OCI-LY1 (cell line): ENCODE data around the gene QSER1.

Source experiments
- H2AFZ ChIP-seq: fragments of 200-600 bp; sonication (generic), shearing (Covaris generic); 2 replicates; pipeline ENCODE4 v1.6.0; 2014; ENCODE audit warnings: antibody characterized with exemption, mild to moderate bottlenecking, low read length
- H3F3A ChIP-seq: fragments of 200-600 bp; sonication (generic), shearing (Covaris generic); 2 replicates; pipeline ENCODE4 v1.6.0; 2014; ENCODE audit warnings: mild to moderate bottlenecking, antibody characterized with exemption, low read length, moderate library complexity; ENCODE audit not compliant: insufficient read depth
- H3K27ac ChIP-seq: fragments of 200-600 bp; sonication (generic); 2 replicates; pipeline ENCODE4 v1.5.1; 2014; ENCODE audit warnings: low read length, mixed run types, mild to moderate bottlenecking, low read depth; ENCODE audit not compliant: poor library complexity, severe bottlenecking
- H3K27me3 ChIP-seq: fragments of 200-600 bp; sonication (generic); 2 replicates; pipeline ENCODE4 v1.6.0; 2014; ENCODE audit warnings: antibody characterized with exemption, mild to moderate bottlenecking, low read length, moderate library complexity; ENCODE audit not compliant: insufficient read depth
- H3K36me3 ChIP-seq: fragments of 200-600 bp; sonication (generic); 2 replicates; pipeline ENCODE4 v1.6.1; 2014; ENCODE audit warnings: mild to moderate bottlenecking, antibody characterized with exemption, low read length, moderate library complexity, mixed read lengths; ENCODE audit not compliant: insufficient read depth
- H3K4me1 ChIP-seq: fragments of 200-600 bp; sonication (generic); 2 replicates; pipeline ENCODE4 v1.5.1; 2014; ENCODE audit warnings: mild to moderate bottlenecking, low read length, moderate library complexity; ENCODE audit not compliant: insufficient read depth, severe bottlenecking
- H3K4me2 ChIP-seq: fragments of 200-600 bp; sonication (generic), shearing (Covaris generic); 2 replicates; pipeline ENCODE4 v1.6.1; 2014; ENCODE audit warnings: low read length
- H3K4me3 ChIP-seq: fragments of 200-600 bp; sonication (generic); 2 replicates; pipeline ENCODE4 v1.5.1; 2014; ENCODE audit warnings: low read length, low read depth, mild to moderate bottlenecking, mixed read lengths; ENCODE audit not compliant: poor library complexity, severe bottlenecking
- H3K79me2 ChIP-seq: fragments of 200-600 bp; shearing (Covaris generic); 2 replicates; pipeline ENCODE4 v1.6.1; 2016; ENCODE audit warnings: mixed run types, low read length, mixed read lengths; ENCODE audit not compliant: insufficient read depth
- H3K9ac ChIP-seq: fragments of 200-600 bp; sonication (generic), shearing (Covaris generic); 2 replicates; pipeline ENCODE4 v1.6.1; 2014; ENCODE audit warnings: mild to moderate bottlenecking, low read length, mixed read lengths
- H3K9me2 ChIP-seq: fragments of 200-600 bp; sonication (generic), shearing (Covaris generic); 2 replicates; pipeline ENCODE4 v1.6.1; 2014; ENCODE audit warnings: low read depth, mild to moderate bottlenecking, low read length, mixed read lengths
- H3K9me3 ChIP-seq: fragments of 200-600 bp; shearing (Covaris generic); 2 replicates; pipeline ENCODE4 v1.6.1; 2014; ENCODE audit warnings: low read length, mixed read lengths
- H4K20me1 ChIP-seq: fragments of 200-600 bp; sonication (generic), shearing (Covaris generic); 2 replicates; pipeline ENCODE4 v1.6.0; 2016; ENCODE audit warnings: mild to moderate bottlenecking, low read length; ENCODE audit not compliant: insufficient read depth
- EZH2 ChIP-seq: fragments of 200-600 bp; sonication (generic), shearing (Covaris generic); IDR thresholded peaks from 2 replicates; pipeline ENCODE4 v1.8.0; 2017; ENCODE audit warnings: borderline replicate concordance, mixed run types, mild to moderate bottlenecking, antibody characterized with exemption, low read length, moderate library complexity, mixed read lengths
- TF ChIP-seq, protein P1 (sequence below): fragments of 200-600 bp; sonication (generic), shearing (Covaris generic); IDR thresholded peaks from 2 replicates; pipeline ENCODE4 v1.5.1; 2017; ENCODE audit warnings: mild to moderate bottlenecking, antibody characterized with exemption, low read length, moderate library complexity, mixed read lengths

QSER1 gene

DNA sequence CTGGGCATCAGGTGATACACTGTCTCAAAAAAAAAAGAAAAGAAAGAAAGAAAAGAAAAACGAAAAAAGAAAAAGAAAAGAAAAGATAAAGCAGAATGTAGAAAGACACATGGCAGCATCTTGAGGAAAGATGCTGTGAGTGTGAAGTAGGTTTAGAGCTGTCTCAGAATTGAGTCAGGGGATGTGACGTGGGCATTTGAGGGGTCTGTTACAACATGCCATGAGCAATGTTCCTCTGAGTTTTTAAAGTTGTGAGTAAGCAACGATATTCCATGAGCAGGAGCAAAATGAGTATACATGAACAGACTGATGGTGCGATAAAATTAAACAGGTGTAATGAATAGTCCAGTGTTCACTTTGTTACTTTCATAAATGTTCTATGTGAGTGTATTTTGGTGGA, 11.3 kb upstream of the QSER1 start:
- TF ChIP-seq EZH2 = no peak
- TF ChIP-seq, protein P1, sequence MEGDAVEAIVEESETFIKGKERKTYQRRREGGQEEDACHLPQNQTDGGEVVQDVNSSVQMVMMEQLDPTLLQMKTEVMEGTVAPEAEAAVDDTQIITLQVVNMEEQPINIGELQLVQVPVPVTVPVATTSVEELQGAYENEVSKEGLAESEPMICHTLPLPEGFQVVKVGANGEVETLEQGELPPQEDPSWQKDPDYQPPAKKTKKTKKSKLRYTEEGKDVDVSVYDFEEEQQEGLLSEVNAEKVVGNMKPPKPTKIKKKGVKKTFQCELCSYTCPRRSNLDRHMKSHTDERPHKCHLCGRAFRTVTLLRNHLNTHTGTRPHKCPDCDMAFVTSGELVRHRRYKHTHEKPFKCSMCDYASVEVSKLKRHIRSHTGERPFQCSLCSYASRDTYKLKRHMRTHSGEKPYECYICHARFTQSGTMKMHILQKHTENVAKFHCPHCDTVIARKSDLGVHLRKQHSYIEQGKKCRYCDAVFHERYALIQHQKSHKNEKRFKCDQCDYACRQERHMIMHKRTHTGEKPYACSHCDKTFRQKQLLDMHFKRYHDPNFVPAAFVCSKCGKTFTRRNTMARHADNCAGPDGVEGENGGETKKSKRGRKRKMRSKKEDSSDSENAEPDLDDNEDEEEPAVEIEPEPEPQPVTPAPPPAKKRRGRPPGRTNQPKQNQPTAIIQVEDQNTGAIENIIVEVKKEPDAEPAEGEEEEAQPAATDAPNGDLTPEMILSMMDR = no peak
- H3K4me1 ChIP-seq = no peaks in the 10 kb centered on the region

DNA sequence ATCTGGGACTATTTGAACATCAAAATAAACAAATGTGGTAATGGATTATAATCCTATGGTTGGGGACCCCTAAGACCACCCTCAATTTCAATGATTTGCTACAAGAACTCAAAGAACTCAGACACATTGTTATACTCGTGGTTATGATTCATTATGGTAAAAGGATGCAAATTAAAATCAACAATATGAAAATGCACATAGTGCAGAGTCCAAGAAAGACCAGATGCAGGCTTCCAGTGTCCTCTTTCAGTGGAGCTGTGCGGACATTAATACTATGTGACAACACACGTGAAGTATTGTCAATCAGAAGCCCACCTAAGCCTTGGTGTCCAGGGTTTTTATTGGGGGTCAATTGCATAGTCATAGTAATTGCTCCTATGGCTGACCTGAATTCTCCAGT, 9.2 kb upstream of the QSER1 start:
- H3K4me1 ChIP-seq = no peaks in the 10 kb centered on the region
- H3K9me2 ChIP-seq = no peaks in the 10 kb centered on the region
- no peak overlapping the region for H2AFZ ChIP-seq
- H3K4me2 ChIP-seq = no peak overlapping the region
- no peaks in the 10 kb centered on the region for H3K79me2 ChIP-seq
- H3K9ac ChIP-seq = no peak overlapping the region
- TF ChIP-seq, protein P1 = no peak
- TF ChIP-seq EZH2 = no peak
- no peak overlapping the region for H3K27ac ChIP-seq
- no peaks in the 10 kb centered on the region for H4K20me1 ChIP-seq
- H3K36me3 ChIP-seq = no peaks in the 10 kb centered on the region
- H3K9me3 ChIP-seq = no peaks in the 10 kb centered on the region
- no peak overlapping the region for H3K4me3 ChIP-seq
- H3F3A ChIP-seq = no peaks in the 10 kb centered on the region
- no peaks in the 10 kb centered on the region for H3K27me3 ChIP-seq

More for the DNA sequence above, 11.3 kb upstream of the QSER1 start:
- Histone ChIP-seq H4K20me1 (no peaks in the 10 kb centered on the region), H3K9me2 (no peaks in the 10 kb centered on the region), H3K79me2 (no peaks in the 10 kb centered on the region), H3K27ac (no peak overlapping the region), H3K36me3 (no peaks in the 10 kb centered on the region), H3K9ac (no peak overlapping the region), H3K4me3 (no peak overlapping the region), H2AFZ (no peak overlapping the region), H3K27me3 (no peaks in the 10 kb centered on the region), H3K4me2 (no peak overlapping the region), H3K9me3 (no peaks in the 10 kb centered on the region), H3F3A (no peaks in the 10 kb centered on the region)

DNA sequence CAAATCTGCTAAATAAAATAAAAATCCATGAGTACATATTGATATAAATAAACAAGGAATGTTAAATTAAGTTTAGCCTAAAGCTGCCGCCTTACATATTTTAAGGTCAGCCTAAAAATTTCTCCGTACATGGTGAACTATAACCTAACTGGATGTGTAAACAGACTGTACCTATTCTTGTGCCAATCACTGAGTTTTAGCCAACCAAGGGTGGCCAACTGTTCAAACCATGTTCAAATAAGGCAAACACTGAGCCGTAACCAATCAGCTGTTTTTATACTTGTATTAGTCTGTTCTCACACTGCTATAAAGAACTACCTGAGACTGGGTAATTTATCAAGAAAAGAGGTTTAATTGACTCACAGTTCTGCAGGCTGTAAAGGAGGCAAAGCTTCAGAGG, 8.6 kb upstream of the QSER1 start:
- TF ChIP-seq EZH2 = no peak
- TF ChIP-seq, protein P1 = no peak

More for the DNA sequence above, 8.6 kb upstream of the QSER1 start:
- Histone ChIP-seq H2AFZ (no peak overlapping the region), H3K4me2 (no peak overlapping the region), H3K9me3 (no peaks in the 10 kb centered on the region), H3K9ac (no peak overlapping the region), H3K4me3 (no peak overlapping the region), H3K27ac (no peak overlapping the region), H3K4me1 (no peaks in the 10 kb centered on the region), H3K27me3 (no peaks in the 10 kb centered on the region), H3K36me3 (no peaks in the 10 kb centered on the region), H4K20me1 (no peaks in the 10 kb centered on the region), H3F3A (no peaks in the 10 kb centered on the region), H3K9me2 (no peaks in the 10 kb centered on the region), H3K79me2 (no peaks in the 10 kb centered on the region)
